Measurements from ENCODE around the gene ZNF768.

DNA sequence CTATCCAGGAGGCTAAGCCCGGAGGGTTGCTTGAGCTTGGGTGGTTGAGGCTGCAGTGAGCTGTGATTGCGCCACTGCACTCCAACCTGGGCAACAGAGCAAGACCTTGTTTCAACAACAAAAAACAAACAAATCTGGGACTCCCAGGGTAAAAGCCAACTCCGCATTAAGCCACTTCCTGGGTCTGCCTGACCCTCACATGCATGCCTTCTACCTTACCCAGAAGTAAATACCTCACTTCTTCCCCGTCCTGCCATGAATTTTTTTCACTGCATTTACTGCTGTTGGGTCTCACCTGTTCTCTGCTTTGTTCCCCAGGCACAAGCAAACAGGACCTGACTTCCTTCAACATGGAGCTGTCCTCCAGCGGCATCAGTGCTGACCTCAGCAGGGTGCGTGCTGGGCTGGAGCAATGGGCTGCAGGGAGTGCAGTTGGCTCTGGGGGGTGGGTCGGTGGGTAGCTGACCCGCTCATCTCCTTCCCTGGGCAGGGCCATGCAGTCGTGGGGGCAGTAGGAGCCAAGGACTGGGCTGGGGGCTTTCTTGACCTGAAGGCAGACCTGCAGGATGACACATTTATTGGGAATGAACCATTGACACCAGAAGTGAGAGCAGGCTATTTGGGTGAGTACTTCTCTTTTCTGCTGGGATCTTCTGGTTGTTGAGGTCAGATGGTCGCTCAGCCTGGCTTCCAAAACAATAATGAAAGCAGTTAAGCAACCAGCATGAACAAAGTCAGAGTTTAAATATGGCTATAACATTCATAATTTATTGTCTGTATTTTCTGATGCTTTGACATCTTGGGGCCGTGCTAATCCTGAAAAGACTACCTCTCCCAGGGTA is 37.4 kb downstream of the ZNF768 start:
- TF ChIP-seq, protein P1, sequence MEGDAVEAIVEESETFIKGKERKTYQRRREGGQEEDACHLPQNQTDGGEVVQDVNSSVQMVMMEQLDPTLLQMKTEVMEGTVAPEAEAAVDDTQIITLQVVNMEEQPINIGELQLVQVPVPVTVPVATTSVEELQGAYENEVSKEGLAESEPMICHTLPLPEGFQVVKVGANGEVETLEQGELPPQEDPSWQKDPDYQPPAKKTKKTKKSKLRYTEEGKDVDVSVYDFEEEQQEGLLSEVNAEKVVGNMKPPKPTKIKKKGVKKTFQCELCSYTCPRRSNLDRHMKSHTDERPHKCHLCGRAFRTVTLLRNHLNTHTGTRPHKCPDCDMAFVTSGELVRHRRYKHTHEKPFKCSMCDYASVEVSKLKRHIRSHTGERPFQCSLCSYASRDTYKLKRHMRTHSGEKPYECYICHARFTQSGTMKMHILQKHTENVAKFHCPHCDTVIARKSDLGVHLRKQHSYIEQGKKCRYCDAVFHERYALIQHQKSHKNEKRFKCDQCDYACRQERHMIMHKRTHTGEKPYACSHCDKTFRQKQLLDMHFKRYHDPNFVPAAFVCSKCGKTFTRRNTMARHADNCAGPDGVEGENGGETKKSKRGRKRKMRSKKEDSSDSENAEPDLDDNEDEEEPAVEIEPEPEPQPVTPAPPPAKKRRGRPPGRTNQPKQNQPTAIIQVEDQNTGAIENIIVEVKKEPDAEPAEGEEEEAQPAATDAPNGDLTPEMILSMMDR (IDR thresholded peaks at IDR 0.05): no peak
- TF ChIP-seq POLR2A (IDR thresholded peaks at IDR 0.05): no peak

Data from uterus (tissue), 2 donors.